BE2C (cell line): ENCODE data around the gene EFCAB8.
"Not testable (repeated sequence)": the region's sequence is repeated elsewhere in the genome, so short reads cannot be mapped to it uniquely, and the experiment has no call there.

Experiments used
- DNase-seq: peaks from one replicate; pipeline ENCODE4 v3.0.0-alpha.2; 2020
- H3K27me3 ChIP-seq: fragments of 250-450 bp; sonication (Bioruptor Pico); 2 replicates; pipeline ENCODE4 v1.5.1; 2020; ENCODE audit warnings: mild to moderate bottlenecking
- H3K36me3 ChIP-seq: fragments of 250-450 bp; sonication (Bioruptor Pico); 2 replicates; pipeline ENCODE4 v1.5.1; 2020; ENCODE audit warnings: mild to moderate bottlenecking
- H3K4me1 ChIP-seq: fragments of 250-450 bp; sonication (Bioruptor Pico); 2 replicates; pipeline ENCODE4 v1.5.1; 2020
- H3K4me3 ChIP-seq: 2 replicates; pipeline ENCODE4 v1.5.1; 2011; ENCODE audit warnings: low read depth, low read length
- H3K9me3 ChIP-seq: fragments of 250-450 bp; sonication (Bioruptor Pico); 2 replicates; pipeline ENCODE4 v1.5.1; 2020
- CTCF ChIP-seq: IDR thresholded peaks from 2 replicates; pipeline ENCODE4 v1.5.1; 2012; ENCODE audit warnings: mild to moderate bottlenecking, low read depth, low read length

EFCAB8 gene

DNA sequence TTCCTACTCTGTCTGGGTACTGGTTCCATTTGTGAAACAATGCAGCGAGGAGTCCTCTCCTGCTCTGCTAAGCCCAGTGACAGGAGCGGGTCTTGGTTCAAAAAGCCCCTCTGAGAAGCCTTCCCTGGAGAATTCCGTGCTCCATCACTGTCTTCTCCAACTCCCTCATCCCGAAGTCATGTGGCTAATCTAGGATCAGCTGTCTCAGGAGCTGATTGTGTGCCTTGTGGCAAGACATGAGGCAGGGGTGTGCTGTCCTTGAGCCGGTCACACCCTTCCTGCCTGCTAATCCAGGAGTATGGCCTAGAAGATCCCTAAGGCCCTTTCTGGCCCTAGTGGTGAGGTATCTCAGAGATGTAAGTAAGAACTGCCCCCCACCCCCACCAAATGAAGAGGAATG is 72.0 kb downstream of the EFCAB8 start:
- H3K36me3 ChIP-seq, result no peaks in the 10 kb centered on the region
- H3K27me3 ChIP-seq, result peaks cover 3% of the 10 kb centered on the region; the same call in 1 of the 2 replicates
- no peak overlapping the region for H3K4me3 ChIP-seq
- TF ChIP-seq CTCF, result no peak
- no peak for DNase-seq
- H3K9me3 ChIP-seq, result no peaks in the 10 kb centered on the region
- no peaks in the 10 kb centered on the region for H3K4me1 ChIP-seq

- DNase-seq, result no peak
- peaks cover 3% of the 10 kb centered on the region; the same call in 1 of the 2 replicates for H3K27me3 ChIP-seq
- H3K36me3 ChIP-seq, result no peaks in the 10 kb centered on the region
- no peaks in the 10 kb centered on the region for H3K9me3 ChIP-seq
- no peak for TF ChIP-seq CTCF
- H3K4me1 ChIP-seq, result no peaks in the 10 kb centered on the region
- no peak overlapping the region for H3K4me3 ChIP-seq
Observed at GRCh38 chr20:32934580-32934979, 75.9 kb downstream of the EFCAB8 start.

GRCh38 chr20:32941155-32941885 is 82.6 kb downstream of the EFCAB8 start:
- Histone ChIP-seq H3K4me1 (no peaks in the 10 kb centered on the region), H3K9me3 (no peaks in the 10 kb centered on the region), H3K4me3 (no peak overlapping the region), H3K36me3 (no peaks in the 10 kb centered on the region), H3K27me3 (peaks cover 9% of the 10 kb centered on the region)
- TF ChIP-seq CTCF, result no peak
- DNase-seq, result no peak

DNA sequence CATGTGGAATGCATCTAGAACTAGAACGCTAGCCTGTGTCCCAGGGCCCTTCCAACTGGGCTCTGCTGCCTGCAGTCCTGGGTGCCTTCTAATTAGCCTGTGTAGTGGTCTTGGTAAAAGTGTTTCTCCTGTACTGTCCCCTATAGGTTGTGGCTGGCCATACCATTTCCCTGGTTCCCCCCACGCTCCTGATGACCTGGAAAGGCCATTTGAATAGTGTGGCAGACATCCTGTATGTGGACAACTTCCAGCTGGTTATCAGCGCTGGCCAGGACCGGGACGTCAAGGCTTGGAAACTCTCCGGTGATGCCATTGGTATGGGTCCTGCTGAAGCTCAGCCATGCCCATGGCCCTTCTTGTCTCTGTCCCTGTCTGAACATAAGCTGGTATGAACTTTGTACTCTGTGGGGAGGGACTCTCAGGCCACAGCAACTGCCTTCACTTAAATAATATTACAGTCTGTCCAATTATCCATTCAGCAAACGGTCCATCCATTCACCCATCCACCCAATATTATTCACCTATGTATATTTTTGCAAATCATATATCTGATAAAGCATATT is 84.8 kb downstream of the EFCAB8 start:
- Histone ChIP-seq H3K4me3 (no peak overlapping the region), H3K27me3 (peaks cover 18% of the 10 kb centered on the region)
- no peak for TF ChIP-seq CTCF

DNA sequence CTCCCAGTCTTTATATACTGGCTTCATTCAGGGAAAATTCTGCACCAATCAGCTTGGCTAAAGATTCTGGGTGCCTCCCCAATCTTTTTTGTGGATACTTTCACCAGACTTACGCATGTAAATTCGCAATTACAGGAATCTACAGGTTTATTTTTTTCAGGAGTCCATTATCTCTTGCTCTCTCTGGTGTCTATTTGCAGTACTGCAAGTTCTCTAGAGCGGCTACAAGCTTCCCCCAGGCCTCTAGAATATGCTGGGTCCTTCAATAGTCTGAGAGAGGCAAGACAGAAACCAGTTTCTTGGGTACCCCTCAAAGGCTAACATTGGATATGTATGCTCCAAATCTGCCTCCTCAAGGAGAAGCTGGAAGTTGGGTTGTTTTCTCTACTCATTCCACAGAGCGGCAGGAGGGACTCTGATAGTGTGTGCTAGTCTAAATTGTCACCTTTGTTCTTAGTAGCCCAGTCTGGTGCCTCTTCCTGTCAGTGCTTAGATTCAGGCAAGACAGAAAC is 87.0 kb downstream of the EFCAB8 start:
- peak; percentile 74 for TF ChIP-seq CTCF
- Histone ChIP-seq H3K4me1 (no peaks in the 10 kb centered on the region), H3K9me3 (no peaks in the 10 kb centered on the region), H3K4me3 (no peak overlapping the region), H3K27me3 (peaks cover 38% of the 10 kb centered on the region), H3K36me3 (no peaks in the 10 kb centered on the region)
- DNase-seq, result no peak

More for the DNA sequence above, 84.8 kb downstream of the EFCAB8 start:
- H3K4me1 ChIP-seq, result no peaks in the 10 kb centered on the region
- no peaks in the 10 kb centered on the region for H3K9me3 ChIP-seq
- no peak for DNase-seq
- H3K36me3 ChIP-seq, result no peaks in the 10 kb centered on the region

- peaks cover 40% of the 10 kb centered on the region for H3K27me3 ChIP-seq
- DNase-seq, result no peak
- no peak for TF ChIP-seq CTCF
- H3K4me1 ChIP-seq, result no peaks in the 10 kb centered on the region
- H3K9me3 ChIP-seq, result no peaks in the 10 kb centered on the region
- no peak overlapping the region for H3K4me3 ChIP-seq
- H3K36me3 ChIP-seq, result no peaks in the 10 kb centered on the region
Observed at GRCh38 chr20:32946629-32947028, 87.9 kb downstream of the EFCAB8 start.

DNA sequence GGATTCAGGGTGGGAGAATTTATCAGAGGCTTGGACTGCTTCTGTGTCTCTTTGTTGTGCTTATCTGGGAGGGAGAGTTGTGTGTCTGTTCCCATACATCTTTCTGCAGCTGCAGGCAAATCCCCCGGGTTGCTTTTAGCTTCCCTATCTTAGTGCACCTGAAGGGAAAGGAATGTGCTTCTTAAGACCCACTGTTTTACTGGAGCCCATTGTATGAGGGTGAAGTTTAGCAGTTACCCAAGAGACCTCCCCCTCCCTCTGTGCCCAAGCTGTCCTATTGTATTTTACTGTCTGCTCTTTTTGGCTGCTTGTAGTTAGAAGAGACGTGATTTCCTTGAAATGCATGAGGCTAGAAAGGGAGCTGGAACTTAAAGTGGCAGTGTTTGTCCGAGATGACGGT is 91.8 kb downstream of the EFCAB8 start:
- peaks cover 46% of the 10 kb centered on the region for H3K27me3 ChIP-seq
- not testable (repeated sequence) for H3K4me3 ChIP-seq, H3K4me1 ChIP-seq, DNase-seq, H3K36me3 ChIP-seq, H3K9me3 ChIP-seq
